Bronchial epithelial cell (primary cell): Measurements from ENCODE around the gene DOP1B. TPM values are rescaled to one million over a fixed set of nuclear protein-coding genes. Genes with fewer than 3 reads are reported as not detected.
A peak's percentile ranks its signal among the peaks of the same experiment; 100 is the strongest.

ENCODE experiments used
- DNase-seq: peaks from one replicate; pipeline ENCODE4 v3.0.0-alpha.2; 2010; ENCODE audit warnings: low read depth
- FAIRE-seq: peaks from 2 replicates; lab custom pipeline; 2011; peaks lifted over from hg19 to GRCh38; lab: Jason Lieb, UNC
- H3K27me3 ChIP-seq: 2 replicates; pipeline ENCODE4 v1.5.1; 2011; ENCODE audit warnings: low read length; ENCODE audit not compliant: control insufficient read depth, insufficient read depth
- H3K36me3 ChIP-seq: 2 replicates; pipeline ENCODE4 v1.5.1; 2011; ENCODE audit warnings: low read length; ENCODE audit not compliant: control insufficient read depth, insufficient read depth
- H3K4me3 ChIP-seq: 2 replicates; pipeline ENCODE4 v1.5.1; 2011; ENCODE audit warnings: mild to moderate bottlenecking, low read depth, low read length, control low read depth
- CTCF ChIP-seq: IDR thresholded peaks from 2 replicates; pipeline ENCODE4 v1.5.1; 2011; ENCODE audit warnings: mild to moderate bottlenecking, moderate library complexity, low read length, control low read depth, inconsistent platforms; ENCODE audit not compliant: insufficient read depth, severe bottlenecking
- total RNA-seq: library from RNA; depleted of rRNA; stranded (reverse); fragments of >200 nt; gene quantifications from 2 replicates; pipeline ENCODE4 v1.2.1, GENCODE V29; 2014

The DOP1B gene
- total RNA-seq, 1 donor from 2014 or later = 3.4 TPM

DNA sequence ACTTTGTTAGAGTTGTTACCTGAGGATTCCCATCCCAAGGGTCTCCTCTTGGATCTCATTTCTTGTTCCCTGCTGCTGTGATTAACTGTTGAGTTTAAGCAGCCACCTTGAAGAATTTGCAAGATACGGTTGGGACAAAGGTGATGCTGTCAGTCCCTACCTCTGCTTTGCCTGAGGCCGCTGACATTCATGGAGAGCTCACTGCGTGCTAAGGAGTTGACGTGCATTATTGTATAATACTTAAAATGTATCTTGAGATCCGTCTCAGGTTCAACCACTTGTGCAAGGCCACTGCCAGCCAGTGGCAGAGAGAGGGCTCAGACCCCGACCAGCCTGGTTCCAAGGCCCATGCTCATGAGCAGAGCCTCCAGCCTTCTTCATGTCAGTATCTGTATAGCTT lies 14.2 kb downstream of the DOP1B start:
- no peaks in the 10 kb centered on the region for H3K27me3 ChIP-seq
- no peak for TF ChIP-seq CTCF
- FAIRE-seq (no peak), DNase-seq (no peak)
- peaks cover 4% of the 10 kb centered on the region for H3K36me3 ChIP-seq
- no peak overlapping the region for H3K4me3 ChIP-seq

DNA sequence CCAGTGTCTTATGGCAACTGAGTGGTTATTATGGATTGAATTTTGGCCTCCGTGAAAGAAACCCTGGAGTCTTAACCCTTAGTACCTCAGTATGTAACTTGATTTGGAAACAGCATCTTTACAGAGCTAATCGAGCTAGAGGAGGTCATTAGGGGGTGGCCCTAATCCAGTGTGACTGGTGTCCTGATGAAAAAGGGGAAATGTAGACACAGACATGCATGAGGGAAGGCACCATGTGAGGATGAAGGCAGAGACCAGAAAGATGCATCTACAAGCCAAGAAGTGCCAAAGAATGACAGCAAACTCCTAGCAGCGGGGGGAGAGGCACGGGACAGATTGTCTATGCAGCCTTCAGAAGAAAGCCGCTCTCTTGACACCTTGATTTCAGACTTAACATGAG lies 14.7 kb downstream of the DOP1B start:
- no peak for DNase-seq
- no peak for TF ChIP-seq CTCF
- no peaks in the 10 kb centered on the region for H3K27me3 ChIP-seq
- H3K4me3 ChIP-seq = no peak overlapping the region
- no peak for FAIRE-seq
- H3K36me3 ChIP-seq = peaks cover 4% of the 10 kb centered on the region

- Histone ChIP-seq H3K27me3 (no peaks in the 10 kb centered on the region), H3K36me3 (peaks cover 4% of the 10 kb centered on the region), H3K4me3 (no peak overlapping the region)
- DNase-seq (no peak), FAIRE-seq (peak; percentile 43)
- no peak for TF ChIP-seq CTCF
Measured at GRCh38 chr21:36171741-36172331, 15.2 kb downstream of the DOP1B start.

- DNase-seq (no peak), FAIRE-seq (no peak)
- H3K36me3 ChIP-seq = no peaks in the 10 kb centered on the region
- no peak overlapping the region for H3K4me3 ChIP-seq
- no peaks in the 10 kb centered on the region for H3K27me3 ChIP-seq
- TF ChIP-seq CTCF = no peak
Measured at GRCh38 chr21:36174780-36175179, 18.2 kb downstream of the DOP1B start.

- no peak for TF ChIP-seq CTCF
- H3K4me3 ChIP-seq = no peak overlapping the region
- no peak for DNase-seq
- no peaks in the 10 kb centered on the region for H3K36me3 ChIP-seq
- H3K27me3 ChIP-seq = no peaks in the 10 kb centered on the region
- FAIRE-seq = peak; percentile 90
Measured at GRCh38 chr21:36175771-36176565, 19.3 kb downstream of the DOP1B start.
